Activated T-cell treated with anti-CD3 and anti-CD28 coated beads, Interleukin-2, amount 50 U/mL, for 4 hours (primary cell): Measurements from ENCODE around the gene LAMTOR4. TPM values are rescaled to one million over a fixed set of nuclear protein-coding genes. Genes with fewer than 3 reads are reported as not detected.
"Not testable (repeated sequence)": the region's sequence is repeated elsewhere in the genome, so short reads cannot be mapped to it uniquely, and the experiment has no call there.

Experiments used
- ATAC-seq, 2 donors: fragments of 200-7000 bp; cut with Tn5 transposase; one replicate each; pipeline ENCODE4 v1.10.0; 2021
- DNase-seq: peaks from one replicate; pipeline ENCODE4 v3.0.0-alpha.2; 2020
- H3K27me3 Mint-ChIP-seq: one replicate; pipeline ENCODE4 v1.8.0; 2021; ENCODE audit warnings: low read depth, mixed read lengths
- H3K36me3 Mint-ChIP-seq: one replicate; pipeline ENCODE4 v1.8.0; 2022; ENCODE audit warnings: mixed read lengths; ENCODE audit not compliant: insufficient read depth
- H3K4me1 Mint-ChIP-seq: one replicate; pipeline ENCODE4 v1.8.0; 2021; ENCODE audit warnings: low read depth, mixed read lengths
- H3K4me3 Mint-ChIP-seq: one replicate; pipeline ENCODE4 v1.8.0; 2021; ENCODE audit warnings: mild to moderate bottlenecking, moderate library complexity, mixed read lengths
- H3K9me3 Mint-ChIP-seq: one replicate; pipeline ENCODE4 v1.8.0; 2021; ENCODE audit warnings: mixed read lengths
- total RNA-seq, 3 donors: library from RNA; stranded (reverse); gene quantifications; one replicate each; pipeline ENCODE4 v1.2.1, GENCODE V29; 2021

The LAMTOR4 gene
- total RNA-seq, 3 donors from 2014 or later, result 109 to 119 (median 115) TPM

DNA sequence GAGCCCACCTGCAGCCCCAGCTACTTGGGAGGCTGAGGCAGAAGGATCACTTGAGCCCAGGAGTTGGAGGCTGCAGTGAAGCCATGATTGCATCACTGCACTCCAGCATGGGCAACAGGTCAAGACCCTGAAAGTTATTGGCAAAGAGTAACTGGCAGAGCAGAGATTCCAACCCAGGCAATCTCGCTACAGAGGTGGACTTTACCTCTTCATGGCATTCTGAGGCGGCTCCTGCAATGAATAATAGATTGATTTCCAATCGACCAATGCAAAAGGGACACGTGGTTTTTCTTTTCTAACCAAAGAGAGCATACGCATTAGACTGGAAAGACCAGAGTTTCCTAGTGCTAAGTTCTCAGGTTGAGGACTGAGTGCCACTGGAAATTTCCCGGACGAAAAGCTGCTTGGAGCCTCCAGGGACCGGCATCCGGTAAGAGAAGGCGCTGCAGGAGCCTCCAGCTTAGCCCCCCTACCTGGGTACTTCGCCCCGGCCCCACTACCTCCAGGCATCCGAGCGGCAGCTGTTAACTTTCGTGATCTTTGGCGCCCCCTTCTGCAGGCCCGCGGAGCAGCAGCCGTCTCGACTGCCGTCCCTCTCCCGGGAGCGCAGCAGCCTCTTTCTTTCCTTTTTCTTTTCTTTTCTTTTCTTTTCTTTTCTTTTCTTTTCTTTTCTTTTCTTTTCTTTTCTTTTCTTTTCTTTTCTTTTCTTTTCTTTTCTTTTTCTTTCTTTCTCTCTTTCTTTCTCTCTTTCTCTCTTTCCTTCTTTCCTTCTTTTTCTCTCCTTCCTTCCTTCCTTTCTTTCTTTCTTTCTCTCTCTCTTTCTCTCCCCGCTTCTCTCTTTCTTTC is 17.9 kb upstream of the LAMTOR4 start:
- Mint-ChIP-seq H3K27me3 (no peaks in the 10 kb centered on the region), H3K36me3 (no peaks in the 10 kb centered on the region), H3K9me3 (no peaks in the 10 kb centered on the region), H3K4me1 (peaks cover 22% of the 10 kb centered on the region), H3K4me3 (no peak overlapping the region)
- DNase-seq, result peak; percentile 88
- ATAC-seq, result no peak

DNA sequence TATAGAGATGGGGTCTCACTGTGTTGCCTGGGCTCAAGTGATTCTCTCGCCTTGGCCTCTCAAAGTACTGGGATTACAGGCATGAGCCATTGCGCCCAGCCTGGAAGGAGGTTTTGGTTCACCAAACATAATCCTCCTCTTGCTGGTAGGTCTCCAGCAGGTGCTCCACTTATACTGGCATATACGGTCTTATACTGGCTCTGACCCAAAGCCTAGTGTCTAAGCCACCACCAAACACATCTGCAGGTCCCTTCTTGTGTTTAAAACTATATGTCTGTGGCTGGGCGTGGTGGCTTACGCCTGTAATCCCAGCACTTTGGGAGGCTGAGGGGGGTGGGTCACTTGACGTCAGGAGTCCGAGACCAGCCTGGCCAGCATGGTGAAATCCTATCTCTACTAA is 16.6 kb upstream of the LAMTOR4 start:
- no peak overlapping the region for H3K4me3 Mint-ChIP-seq
- H3K4me1 Mint-ChIP-seq, result peaks cover 14% of the 10 kb centered on the region
- no peaks in the 10 kb centered on the region for H3K27me3 Mint-ChIP-seq
- DNase-seq (no peak), ATAC-seq (no peak)
- H3K9me3 Mint-ChIP-seq, result no peaks in the 10 kb centered on the region
- no peaks in the 10 kb centered on the region for H3K36me3 Mint-ChIP-seq

GRCh38 chr7:100132697-100133151 is 16.0 kb upstream of the LAMTOR4 start:
- H3K4me1 Mint-ChIP-seq, result peaks cover 16% of the 10 kb centered on the region
- H3K9me3 Mint-ChIP-seq, result no peaks in the 10 kb centered on the region
- H3K4me3 Mint-ChIP-seq, result no peak overlapping the region
- no peaks in the 10 kb centered on the region for H3K36me3 Mint-ChIP-seq
- peak; percentile 76 to 86 for ATAC-seq
- peak; percentile 61 for DNase-seq
- no peaks in the 10 kb centered on the region for H3K27me3 Mint-ChIP-seq

GRCh38 chr7:100137851-100138760 is 10.6 kb upstream of the LAMTOR4 start:
- ATAC-seq (no peak), DNase-seq (no peak)
- Mint-ChIP-seq H3K36me3 (no peaks in the 10 kb centered on the region), H3K9me3 (no peaks in the 10 kb centered on the region), H3K4me3 (no peak overlapping the region), H3K27me3 (no peaks in the 10 kb centered on the region), H3K4me1 (peaks cover 9% of the 10 kb centered on the region)

DNA sequence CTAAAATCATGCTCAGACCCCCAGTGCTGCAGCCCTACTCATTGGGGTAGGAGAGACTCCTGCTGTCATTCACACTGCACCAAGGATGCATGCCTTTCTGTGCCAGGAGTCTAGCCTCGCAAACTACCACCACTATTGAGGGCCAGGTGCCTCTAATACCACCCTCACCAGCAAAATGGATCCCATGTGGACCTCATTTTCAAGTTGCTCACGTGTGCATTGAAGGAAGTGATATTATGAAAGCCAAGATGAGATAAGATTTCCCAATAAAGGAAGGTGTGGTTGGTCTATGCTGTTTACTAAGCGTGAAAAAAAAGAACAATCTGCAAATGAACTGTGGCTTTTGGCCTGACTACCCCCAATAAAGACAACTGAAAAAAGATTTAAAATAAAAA is 7.2 kb upstream of the LAMTOR4 start:
- no peaks in the 10 kb centered on the region for H3K9me3 Mint-ChIP-seq

GRCh38 chr7:100142461-100142860 is 6.3 kb upstream of the LAMTOR4 start:
- Mint-ChIP-seq H3K36me3 (no peaks in the 10 kb centered on the region), H3K9me3 (no peaks in the 10 kb centered on the region), H3K4me3 (no peak overlapping the region), H3K4me1 (peaks cover 9% of the 10 kb centered on the region), H3K27me3 (no peaks in the 10 kb centered on the region)
- ATAC-seq (no peak), DNase-seq (no peak)

More for the DNA sequence above, 7.2 kb upstream of the LAMTOR4 start:
- ATAC-seq, result no peak
- no peak for DNase-seq
- H3K4me3 Mint-ChIP-seq, result no peak overlapping the region
- peaks cover 9% of the 10 kb centered on the region for H3K4me1 Mint-ChIP-seq
- H3K27me3 Mint-ChIP-seq, result no peaks in the 10 kb centered on the region
- H3K36me3 Mint-ChIP-seq, result no peaks in the 10 kb centered on the region

GRCh38 chr7:100146350-100146749 is 2.4 kb upstream of the LAMTOR4 start:
- not testable (repeated sequence) for H3K9me3 Mint-ChIP-seq, DNase-seq, H3K4me3 Mint-ChIP-seq, ATAC-seq, H3K36me3 Mint-ChIP-seq, H3K27me3 Mint-ChIP-seq
- peaks cover 25% of the 10 kb centered on the region for H3K4me1 Mint-ChIP-seq

- Mint-ChIP-seq H3K4me1 (peaks cover 31% of the 10 kb centered on the region), H3K4me3 (no peak overlapping the region), H3K27me3 (no peaks in the 10 kb centered on the region), H3K36me3 (peaks cover 6% of the 10 kb centered on the region), H3K9me3 (no peaks in the 10 kb centered on the region)
- no peak for ATAC-seq
- no peak for DNase-seq
Measured at GRCh38 chr7:100147278-100147677, 1.4 kb upstream of the LAMTOR4 start.

DNA sequence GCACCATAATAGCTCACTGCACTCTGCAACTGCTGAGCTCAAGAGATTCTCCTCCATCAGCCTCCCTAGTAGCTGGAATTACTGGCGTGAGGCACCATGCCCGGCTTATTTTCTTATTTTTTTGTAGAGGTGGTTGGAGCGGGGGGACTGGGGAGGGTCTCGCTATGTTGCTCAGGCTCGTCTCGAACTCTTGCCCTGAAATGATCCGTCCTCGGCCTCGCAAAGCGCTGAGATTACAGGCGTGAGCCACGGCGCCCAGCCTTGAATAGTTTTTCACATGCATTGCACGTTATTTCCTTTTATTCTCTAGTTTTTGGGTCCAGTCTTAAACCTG is 526 bp upstream of the LAMTOR4 start:
- ATAC-seq (peak in 1 of 2 donors; percentile 1), DNase-seq (no peak)
- Mint-ChIP-seq H3K4me3 (peak overlapping the region; percentile 99), H3K9me3 (no peaks in the 10 kb centered on the region), H3K27me3 (no peaks in the 10 kb centered on the region), H3K36me3 (peaks cover 10% of the 10 kb centered on the region), H3K4me1 (peaks cover 35% of the 10 kb centered on the region)

DNA sequence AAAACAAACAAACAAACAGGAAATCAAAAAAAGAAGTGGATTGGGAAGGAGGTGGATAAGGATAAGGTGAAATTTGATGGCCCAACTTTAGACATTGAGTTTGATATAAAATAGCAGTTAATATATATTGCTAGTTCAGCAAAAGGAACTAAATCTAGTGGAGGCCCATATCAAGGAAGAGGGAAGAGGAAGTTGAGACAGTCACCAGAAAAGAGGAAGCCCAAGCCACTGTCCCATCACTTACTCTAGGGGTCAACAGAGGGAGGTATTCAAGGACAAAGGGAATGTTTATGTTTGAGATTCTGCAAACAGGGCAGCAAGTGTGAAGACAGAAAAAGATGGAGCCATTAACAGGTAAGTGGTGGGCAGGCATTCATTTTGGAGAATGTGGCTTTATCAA is 3.7 kb downstream of the LAMTOR4 start:
- no peak overlapping the region for H3K4me3 Mint-ChIP-seq
- no peaks in the 10 kb centered on the region for H3K9me3 Mint-ChIP-seq
- H3K27me3 Mint-ChIP-seq, result no peaks in the 10 kb centered on the region
- H3K4me1 Mint-ChIP-seq, result peaks cover 58% of the 10 kb centered on the region
- ATAC-seq (no peak), DNase-seq (no peak)
- peaks cover 21% of the 10 kb centered on the region for H3K36me3 Mint-ChIP-seq

DNA sequence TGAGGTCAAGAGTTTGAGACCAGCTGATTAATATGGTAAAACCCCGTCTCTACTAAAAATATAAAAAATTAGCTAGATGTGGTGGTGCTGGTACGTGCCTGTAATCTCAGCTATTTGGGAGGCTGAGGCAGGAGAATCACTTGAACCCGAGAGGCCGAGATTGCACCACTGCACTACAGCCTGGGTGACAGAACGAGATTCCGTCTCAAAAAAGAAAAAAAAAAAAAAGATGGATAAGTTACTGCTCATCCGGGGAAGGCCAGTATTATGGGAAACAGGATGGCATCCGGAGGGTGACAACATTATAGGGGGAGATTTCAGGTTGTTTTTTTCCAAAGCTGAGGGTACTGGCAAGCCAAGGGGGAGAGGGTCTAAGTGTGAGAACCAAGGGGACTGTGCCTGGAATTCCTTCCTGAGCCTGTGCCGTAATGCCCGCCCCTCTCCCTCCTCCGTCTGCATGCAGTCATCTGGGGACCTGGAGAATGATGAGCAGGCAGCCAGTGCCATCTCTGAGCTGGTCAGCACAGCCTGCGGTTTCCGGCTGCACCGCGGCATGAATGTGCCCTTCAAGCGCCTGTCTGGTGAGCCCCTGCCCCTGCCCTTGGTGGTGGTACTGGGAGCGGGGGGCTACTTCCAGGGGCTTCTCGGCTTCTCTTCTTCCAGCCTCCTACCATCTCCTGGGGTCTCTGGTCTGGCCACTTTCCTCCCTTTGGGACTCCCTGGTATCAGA is 4.4 kb downstream of the LAMTOR4 start:
- peaks cover 24% of the 10 kb centered on the region for H3K36me3 Mint-ChIP-seq
- H3K4me1 Mint-ChIP-seq, result peaks cover 57% of the 10 kb centered on the region
- no peaks in the 10 kb centered on the region for H3K9me3 Mint-ChIP-seq
- no peak for ATAC-seq
- no peak overlapping the region for H3K4me3 Mint-ChIP-seq
- no peaks in the 10 kb centered on the region for H3K27me3 Mint-ChIP-seq
- no peak for DNase-seq

- Mint-ChIP-seq H3K4me1 (peaks cover 52% of the 10 kb centered on the region), H3K27me3 (no peaks in the 10 kb centered on the region), H3K4me3 (no peak overlapping the region), H3K9me3 (no peaks in the 10 kb centered on the region), H3K36me3 (peaks cover 24% of the 10 kb centered on the region)
- no peak for ATAC-seq
- no peak for DNase-seq
Measured at GRCh38 chr7:100153708-100154535, 5.2 kb downstream of the LAMTOR4 start.

GRCh38 chr7:100154651-100155491 is 6.2 kb downstream of the LAMTOR4 start:
- Mint-ChIP-seq H3K27me3 (no peaks in the 10 kb centered on the region), H3K4me1 (peaks cover 62% of the 10 kb centered on the region), H3K36me3 (peaks cover 24% of the 10 kb centered on the region), H3K9me3 (no peaks in the 10 kb centered on the region), H3K4me3 (no peak overlapping the region)
- no peak for ATAC-seq
- DNase-seq, result no peak
